Measurements from ENCODE around the gene ZNHIT3.

DNA sequence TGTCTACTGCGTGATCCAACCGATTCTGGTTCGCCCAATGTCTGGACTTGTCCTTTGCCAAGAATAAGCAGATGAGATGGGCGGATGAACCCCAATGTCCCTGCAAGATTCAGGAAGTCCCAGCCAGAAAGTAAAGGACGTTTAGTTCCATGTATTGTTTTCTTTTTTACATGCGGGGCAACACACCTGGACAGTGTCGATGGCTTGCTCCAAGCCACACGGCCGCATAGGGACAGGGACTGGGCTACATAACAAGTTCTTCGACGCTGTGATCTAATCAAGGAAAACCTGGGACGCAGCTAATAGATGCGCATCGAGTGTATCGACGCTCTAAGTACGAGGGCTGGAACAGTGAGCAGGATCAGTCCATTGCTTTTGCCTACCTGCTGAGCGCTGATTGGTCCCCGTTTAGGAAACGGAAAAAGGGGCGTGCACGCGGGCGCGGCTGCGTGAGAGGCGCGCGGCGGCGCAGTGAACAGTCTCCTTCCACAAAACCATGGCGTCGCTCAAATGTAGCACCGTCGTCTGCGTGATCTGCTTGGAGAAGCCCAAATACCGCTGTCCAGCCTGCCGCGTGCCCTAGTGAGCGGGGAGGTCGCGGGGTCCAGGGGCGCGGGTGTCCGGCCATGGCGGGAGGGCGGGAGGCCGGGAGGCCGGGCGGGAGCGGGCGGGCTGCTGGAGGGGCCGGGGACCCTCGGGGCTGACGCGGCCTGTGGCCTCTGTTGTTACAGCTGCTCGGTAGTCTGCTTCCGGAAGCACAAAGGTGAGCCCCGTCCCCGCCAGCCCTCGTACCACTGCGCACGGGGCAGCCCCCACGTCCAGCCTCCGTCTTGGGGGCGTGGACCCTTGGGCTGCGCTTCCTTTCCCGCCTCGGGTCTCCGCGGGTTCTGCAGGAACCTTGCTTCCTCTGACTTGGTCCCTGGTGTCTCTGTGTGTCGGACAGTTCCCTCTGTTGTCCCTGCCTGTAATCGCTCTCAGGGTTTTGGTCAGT lies at the start of gene ZNHIT3:
- TF ChIP-seq, protein P1, sequence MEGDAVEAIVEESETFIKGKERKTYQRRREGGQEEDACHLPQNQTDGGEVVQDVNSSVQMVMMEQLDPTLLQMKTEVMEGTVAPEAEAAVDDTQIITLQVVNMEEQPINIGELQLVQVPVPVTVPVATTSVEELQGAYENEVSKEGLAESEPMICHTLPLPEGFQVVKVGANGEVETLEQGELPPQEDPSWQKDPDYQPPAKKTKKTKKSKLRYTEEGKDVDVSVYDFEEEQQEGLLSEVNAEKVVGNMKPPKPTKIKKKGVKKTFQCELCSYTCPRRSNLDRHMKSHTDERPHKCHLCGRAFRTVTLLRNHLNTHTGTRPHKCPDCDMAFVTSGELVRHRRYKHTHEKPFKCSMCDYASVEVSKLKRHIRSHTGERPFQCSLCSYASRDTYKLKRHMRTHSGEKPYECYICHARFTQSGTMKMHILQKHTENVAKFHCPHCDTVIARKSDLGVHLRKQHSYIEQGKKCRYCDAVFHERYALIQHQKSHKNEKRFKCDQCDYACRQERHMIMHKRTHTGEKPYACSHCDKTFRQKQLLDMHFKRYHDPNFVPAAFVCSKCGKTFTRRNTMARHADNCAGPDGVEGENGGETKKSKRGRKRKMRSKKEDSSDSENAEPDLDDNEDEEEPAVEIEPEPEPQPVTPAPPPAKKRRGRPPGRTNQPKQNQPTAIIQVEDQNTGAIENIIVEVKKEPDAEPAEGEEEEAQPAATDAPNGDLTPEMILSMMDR (IDR thresholded peaks at IDR 0.05; ENCODE audit: poor library complexity): no peak
- TF ChIP-seq EZH2 (IDR thresholded peaks at IDR 0.05; ENCODE audit: borderline replicate concordance) (no peak), EZH2phosphoT487 (IDR thresholded peaks at IDR 0.05; ENCODE audit: low read depth, severe bottlenecking, unreplicated experiment) (no peak)
